B cell (primary cell): ENCODE data around the gene MYO9B.

ENCODE experiments used
- EZH2 ChIP-seq: IDR thresholded peaks from 2 replicates; pipeline ENCODE4 v1.6.1; 2012; ENCODE audit warnings: borderline replicate concordance, low read depth, mild to moderate bottlenecking, moderate library complexity, low read length; ENCODE audit not compliant: insufficient read depth, poor library complexity, severe bottlenecking
- TF ChIP-seq, protein P1 (sequence below): fragments of 200-600 bp; IDR thresholded peaks from one replicate; pipeline ENCODE4 v1.8.0; 2022; ENCODE audit warnings: antibody characterized with exemption, mild to moderate bottlenecking

- TF ChIP-seq, protein P1, sequence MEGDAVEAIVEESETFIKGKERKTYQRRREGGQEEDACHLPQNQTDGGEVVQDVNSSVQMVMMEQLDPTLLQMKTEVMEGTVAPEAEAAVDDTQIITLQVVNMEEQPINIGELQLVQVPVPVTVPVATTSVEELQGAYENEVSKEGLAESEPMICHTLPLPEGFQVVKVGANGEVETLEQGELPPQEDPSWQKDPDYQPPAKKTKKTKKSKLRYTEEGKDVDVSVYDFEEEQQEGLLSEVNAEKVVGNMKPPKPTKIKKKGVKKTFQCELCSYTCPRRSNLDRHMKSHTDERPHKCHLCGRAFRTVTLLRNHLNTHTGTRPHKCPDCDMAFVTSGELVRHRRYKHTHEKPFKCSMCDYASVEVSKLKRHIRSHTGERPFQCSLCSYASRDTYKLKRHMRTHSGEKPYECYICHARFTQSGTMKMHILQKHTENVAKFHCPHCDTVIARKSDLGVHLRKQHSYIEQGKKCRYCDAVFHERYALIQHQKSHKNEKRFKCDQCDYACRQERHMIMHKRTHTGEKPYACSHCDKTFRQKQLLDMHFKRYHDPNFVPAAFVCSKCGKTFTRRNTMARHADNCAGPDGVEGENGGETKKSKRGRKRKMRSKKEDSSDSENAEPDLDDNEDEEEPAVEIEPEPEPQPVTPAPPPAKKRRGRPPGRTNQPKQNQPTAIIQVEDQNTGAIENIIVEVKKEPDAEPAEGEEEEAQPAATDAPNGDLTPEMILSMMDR: no peak
- TF ChIP-seq EZH2: no peak
Observed at GRCh38 chr19:17243830-17244617, 168.4 kb downstream of the MYO9B start.
